T-helper 2 cell treated with Interferon-gamma antibody and Interleukin-4, amounts not matched to agents 100 ng/mL and 5 ng/mL, for 36 hours (primary cell): Measurements from ENCODE around the gene RINL. TPM values are rescaled to one million over a fixed set of nuclear protein-coding genes. Genes with fewer than 3 reads are reported as not detected.
"Not testable (repeated sequence)": the region's sequence is repeated elsewhere in the genome, so short reads cannot be mapped to it uniquely, and the experiment has no call there.

Source experiments
- intact Hi-C: fragments of 100-400 bp; cut with micrococcal nuclease; formaldehyde crosslinking; loops from one replicate; pipeline ENCODE4 v1.15.1; 2023
- total RNA-seq: library from RNA; stranded (reverse); gene quantifications from 2 replicates; pipeline ENCODE4 v1.2.3, GENCODE V29; 2022

The RINL gene
- total RNA-seq, 1 donor from 2014 or later, result 65.6 TPM

DNA sequence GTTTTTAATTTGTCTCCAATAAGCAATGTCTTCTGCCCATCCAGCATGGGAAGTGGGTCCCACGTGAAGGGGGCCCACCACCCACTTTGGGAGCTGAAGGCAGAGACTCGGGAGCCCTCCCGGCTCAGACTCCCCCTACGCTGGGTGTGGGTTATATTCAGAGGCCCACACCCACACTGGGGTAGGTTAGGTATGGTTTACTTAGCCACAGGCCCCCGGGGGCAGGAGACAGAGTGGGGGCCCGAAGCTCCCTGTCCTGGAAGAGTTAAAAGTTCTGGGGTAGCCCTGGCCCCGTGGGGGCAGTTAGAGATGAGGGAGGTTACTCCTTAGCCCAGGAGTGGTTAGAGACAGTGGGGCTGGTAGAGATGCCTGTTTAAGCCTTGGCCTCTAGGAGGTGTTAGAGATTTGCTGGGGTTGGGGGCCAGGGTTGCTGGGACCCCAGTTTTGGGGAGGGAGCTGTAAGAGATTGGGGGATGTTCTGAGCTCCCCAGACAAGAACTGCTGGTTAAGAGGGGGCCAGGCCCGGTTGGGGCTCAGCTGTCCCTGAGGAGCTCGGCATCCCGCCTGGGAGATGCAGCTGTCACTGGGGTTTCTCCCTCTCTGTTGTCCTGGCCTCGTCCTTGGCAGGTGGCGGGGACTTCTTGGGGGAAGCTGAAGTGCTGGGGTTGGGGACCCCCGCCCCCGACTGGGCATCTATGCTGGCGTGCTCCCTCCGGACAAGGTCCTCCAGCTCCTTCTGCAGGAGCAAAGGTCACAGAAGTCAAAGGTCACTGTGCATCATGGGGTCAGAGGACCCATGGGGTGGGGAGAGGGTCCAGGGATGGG lies 712 bp upstream of the RINL start:
- intact Hi-C loops, result loop anchor here (1.0 to 2.0 kb wide), 4 partner anchors 21 to 52 kb away; partner anchors contain the start of genes MRPS12, NFKBIB, SARS2 and SIRT2

DNA sequence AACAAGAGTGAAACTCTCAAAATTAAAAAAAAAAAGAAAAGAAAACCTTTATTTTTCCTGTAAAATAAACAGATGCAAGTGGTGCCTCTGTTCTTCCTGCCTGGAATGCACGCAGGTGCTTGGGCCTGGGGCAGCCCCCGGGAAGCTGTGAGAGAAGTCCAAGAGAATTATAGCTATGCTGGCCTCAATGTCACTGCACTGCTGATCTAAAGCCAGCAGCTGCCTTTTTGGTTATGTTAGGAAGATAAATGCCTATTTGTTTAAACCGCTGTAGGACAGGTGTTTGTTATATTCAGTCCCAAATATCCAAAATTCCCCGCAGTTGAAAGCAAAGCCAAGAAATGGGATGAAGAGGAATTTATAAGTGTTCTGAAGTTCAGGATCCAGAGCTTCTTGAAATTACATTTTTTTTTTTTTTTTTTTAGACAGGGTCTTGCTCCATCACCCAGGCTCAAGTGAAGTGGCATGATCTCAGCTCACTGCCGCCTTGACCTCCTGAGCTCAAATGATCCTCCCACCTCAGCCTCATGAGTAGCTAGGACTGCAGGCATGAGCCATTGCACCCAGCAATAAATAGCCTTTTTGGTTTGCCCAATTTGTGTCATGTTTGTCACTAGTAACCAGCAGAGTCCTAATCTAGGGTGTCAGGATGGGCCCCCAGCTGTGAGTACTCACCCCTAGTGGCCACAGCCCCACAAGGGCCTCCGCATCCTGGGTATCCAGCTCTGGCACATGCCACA lies 2.2 kb downstream of the RINL start:
- intact Hi-C loops, result no loop called here

DNA sequence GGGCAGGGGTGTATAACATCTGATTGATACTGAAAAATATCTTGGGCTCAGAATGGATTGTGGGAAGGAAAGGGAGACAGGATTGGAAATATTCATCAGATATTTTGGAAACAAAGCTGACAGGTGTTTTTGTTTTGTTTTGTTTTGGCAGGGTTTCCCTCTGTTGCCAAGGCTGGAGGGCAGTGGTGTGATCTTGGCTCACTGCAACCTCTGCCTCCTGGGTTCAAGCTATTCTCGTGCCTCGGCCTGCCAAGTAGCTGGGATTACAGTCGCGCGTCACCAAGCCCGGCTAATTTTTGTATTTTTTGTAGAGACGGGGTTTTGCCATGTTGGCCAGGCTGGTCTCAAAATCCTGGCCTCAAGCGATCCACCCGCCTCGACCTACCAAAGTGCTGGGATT lies 4.7 kb downstream of the RINL start:
- intact Hi-C loops, result not testable (repeated sequence)

- intact Hi-C loops, result loop anchor here (1.0 kb wide), 1 partner anchor 39 kb away; the partner anchor contains the start of gene ECH1
Observed at GRCh38 chr19:38870612-38871011, 7.5 kb downstream of the RINL start.

GRCh38 chr19:38869836-38870607 lies 8.1 kb downstream of the RINL start:
- intact Hi-C loops, result loop anchor here (1.0 kb wide), 3 partner anchors 18 to 141 kb away; partner anchors contain the start of gene ECH1

- intact Hi-C loops, result loop anchor here (1.0 kb wide), 2 partner anchors 17 to 140 kb away; no protein-coding TSS in a partner anchor
Observed at GRCh38 chr19:38869160-38869835, 8.8 kb downstream of the RINL start.

DNA sequence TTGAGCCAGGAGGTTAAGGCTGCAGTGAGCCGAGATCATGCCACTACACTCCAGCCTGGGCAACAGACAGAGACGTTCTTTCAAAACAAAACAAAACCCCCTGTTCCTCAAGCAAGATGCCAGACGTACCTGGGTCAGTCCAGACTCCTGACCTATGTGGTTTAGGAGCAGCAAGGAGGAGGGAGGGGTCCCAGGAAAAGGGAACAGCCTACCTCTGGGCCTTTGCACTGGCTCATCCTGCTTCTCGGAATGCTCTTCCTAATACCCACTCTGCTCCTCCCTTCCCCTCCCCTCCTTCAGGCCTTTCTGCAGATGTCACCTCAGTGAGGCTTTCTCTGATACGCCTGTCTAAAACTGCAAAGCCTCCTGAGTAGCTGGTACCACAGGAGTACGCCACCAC lies 9.5 kb downstream of the RINL start:
- intact Hi-C loops, result no loop called here

GRCh38 chr19:38867171-38867780 lies 10.8 kb downstream of the RINL start:
- intact Hi-C loops, result no loop called here

DNA sequence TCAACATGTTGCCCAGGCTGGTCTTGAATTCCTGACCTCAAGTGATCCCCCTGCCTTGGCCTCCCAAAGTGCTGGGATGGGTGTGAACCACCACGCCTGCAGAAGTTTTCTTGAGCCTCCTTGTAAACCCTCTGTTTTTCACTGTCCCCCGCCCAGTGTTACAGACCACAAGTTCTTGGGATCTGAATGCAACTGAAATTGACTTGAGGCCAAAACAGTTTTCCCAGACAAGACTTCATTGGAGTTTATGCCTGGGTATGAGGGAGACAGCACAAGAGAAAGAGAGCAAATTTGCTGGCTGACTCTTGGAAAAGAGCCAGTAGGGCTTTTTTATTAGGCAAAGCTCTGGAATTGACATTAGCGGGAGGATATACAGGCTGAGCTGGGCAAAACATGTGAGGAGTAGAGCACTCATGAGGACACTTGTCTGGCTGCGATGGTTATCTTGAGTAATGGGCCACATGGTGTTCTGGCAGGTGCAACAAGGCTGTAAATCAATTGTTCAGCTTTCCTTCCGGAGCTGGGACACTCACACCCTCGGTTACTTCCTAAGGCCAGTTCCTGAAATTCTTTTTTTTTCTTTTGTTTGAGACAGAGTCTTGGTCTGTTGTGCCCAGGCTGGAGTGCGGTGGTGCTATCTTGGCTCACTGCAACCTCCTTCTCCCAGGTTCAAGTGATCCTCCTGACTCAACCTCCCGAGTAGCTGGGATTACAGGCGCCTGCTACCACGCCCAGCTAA lies 15.6 kb downstream of the RINL start:
- intact Hi-C loops, result no loop called here

- intact Hi-C loops, result no loop called here
Observed at GRCh38 chr19:38861368-38861767, 16.7 kb downstream of the RINL start.

GRCh38 chr19:38859631-38860204 lies 18.4 kb downstream of the RINL start:
- intact Hi-C loops, result not testable (repeated sequence)

DNA sequence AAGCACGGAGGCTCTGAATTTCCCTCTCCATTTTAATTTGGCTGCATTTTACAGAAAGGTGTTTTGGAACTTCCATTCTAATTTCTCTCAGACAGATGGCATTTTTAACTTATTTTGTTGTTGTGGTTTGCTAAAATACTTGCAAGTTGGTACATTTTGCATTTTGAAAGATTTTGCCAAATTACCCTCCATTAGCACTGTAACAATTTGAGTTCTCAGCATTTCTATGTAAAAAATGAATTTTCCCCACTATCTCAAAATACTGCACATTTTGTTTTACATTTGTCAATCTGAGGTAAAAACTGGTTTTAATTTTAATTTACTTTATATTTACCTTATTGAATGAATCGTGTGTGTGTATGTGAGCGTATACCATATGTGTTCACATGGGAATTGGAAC lies 21.3 kb downstream of the RINL start:
- intact Hi-C loops, result no loop called here

DNA sequence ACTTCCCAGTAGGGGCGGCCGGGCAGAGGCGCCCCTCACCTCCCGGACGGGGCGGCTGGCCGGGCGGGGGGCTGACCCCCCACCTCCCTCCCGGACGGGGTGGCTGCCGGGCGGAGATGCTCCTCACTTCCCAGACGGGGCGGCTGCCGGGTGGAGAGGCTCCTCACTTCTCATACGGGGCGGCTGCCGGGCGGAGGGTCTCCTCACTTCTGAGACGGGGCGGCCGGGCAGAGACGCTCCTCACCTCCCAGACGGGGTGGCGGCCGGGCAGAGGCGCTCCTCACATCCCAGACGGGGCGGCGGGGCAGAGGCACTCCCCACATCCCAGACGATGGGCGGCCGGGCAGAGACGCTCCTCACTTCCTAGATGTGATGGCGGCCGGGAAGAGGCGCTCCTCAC lies 22.3 kb downstream of the RINL start:
- intact Hi-C loops, result not testable (repeated sequence)

DNA sequence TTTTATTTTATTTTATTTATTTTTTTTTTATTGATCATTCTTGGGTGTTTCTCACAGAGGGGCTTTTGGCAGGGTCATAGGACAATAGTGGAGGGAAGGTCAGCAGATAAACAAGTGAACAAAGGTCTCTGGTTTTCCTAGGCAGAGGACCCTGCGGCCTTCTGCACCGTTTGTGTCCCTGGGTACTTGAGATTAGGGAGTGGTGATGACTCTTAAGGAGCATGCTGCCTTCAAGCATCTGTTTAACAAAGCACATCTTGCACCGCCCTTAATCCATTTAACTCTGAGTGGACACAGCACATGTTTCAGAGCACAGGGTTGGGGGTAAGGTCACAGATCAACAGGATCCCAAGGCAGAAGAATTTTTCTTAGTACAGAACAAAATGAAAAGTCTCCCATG lies 23.1 kb downstream of the RINL start:
- intact Hi-C loops, result loop anchor here (5.0 kb wide), 2 partner anchors 208 to 453 kb away; partner anchors contain the start of genes ACTN4 and FAM98C

- intact Hi-C loops, result loop anchor here (5.0 kb wide), 2 partner anchors 206 to 451 kb away; partner anchors contain the start of genes ACTN4 and FAM98C
Observed at GRCh38 chr19:38853214-38853613, 24.9 kb downstream of the RINL start.

- intact Hi-C loops, result loop anchor here (1.0 to 5.0 kb wide), 3 partner anchors 17 to 450 kb away; partner anchors contain the start of genes ACTN4 and FAM98C
Observed at GRCh38 chr19:38852231-38853044, 25.6 kb downstream of the RINL start.

GRCh38 chr19:38851622-38852230 lies 26.3 kb downstream of the RINL start:
- intact Hi-C loops, result loop anchor here (1.0 to 5.0 kb wide), 3 partner anchors 18 to 449 kb away; partner anchors contain the start of genes ACTN4 and FAM98C
